Parathyroid adenoma (tissue), 2 donors: ENCODE results near the gene PLD4.

Experiments
- H2AFZ ChIP-seq: fragments of 300-600 bp; sonication (generic); one replicate; pipeline ENCODE4 v1.7.0; 2017; ENCODE audit warnings: antibody characterized with exemption, mild to moderate bottlenecking
- H3K27ac ChIP-seq: fragments of 300-600 bp; sonication (generic); one replicate; pipeline ENCODE4 v1.7.0; 2017
- H3K27me3 ChIP-seq: fragments of 300-600 bp; sonication (generic); one replicate; pipeline ENCODE4 v1.7.0; 2017; ENCODE audit warnings: low read length; ENCODE audit not compliant: control insufficient read depth, insufficient read depth
- H3K36me3 ChIP-seq: fragments of 300-600 bp; sonication (generic); one replicate; pipeline ENCODE4 v1.7.0; 2017; ENCODE audit warnings: low read length; ENCODE audit not compliant: control insufficient read depth, insufficient read depth
- H3K4me1 ChIP-seq: fragments of 300-600 bp; sonication (generic); one replicate; pipeline ENCODE4 v1.7.0; 2017; ENCODE audit warnings: control low read depth
- H3K4me2 ChIP-seq: fragments of 300-600 bp; sonication (generic); one replicate; pipeline ENCODE4 v1.7.0; 2017; ENCODE audit warnings: low read length
- H3K4me3 ChIP-seq: fragments of 300-600 bp; sonication (generic); one replicate; pipeline ENCODE4 v1.7.0; 2017; ENCODE audit warnings: low read depth, low read length
- H3K79me2 ChIP-seq: fragments of 300-600 bp; sonication (generic); one replicate; pipeline ENCODE4 v1.7.0; 2017; ENCODE audit warnings: control low read depth
- H3K9ac ChIP-seq: fragments of 300-600 bp; sonication (generic); one replicate; pipeline ENCODE4 v1.7.0; 2017; ENCODE audit warnings: mild to moderate bottlenecking
- H3K9me3 ChIP-seq: fragments of 300-600 bp; sonication (generic); one replicate; pipeline ENCODE4 v1.7.0; 2017; ENCODE audit warnings: low read length; ENCODE audit not compliant: control insufficient read depth
- TF ChIP-seq, protein P1 (sequence below): fragments of 300-600 bp; sonication (generic); IDR thresholded peaks from one replicate; pipeline ENCODE4 v1.7.0; 2017; ENCODE audit warnings: antibody characterized with exemption, mild to moderate bottlenecking
- donor health status: primary hyperparathyroidism.

PLD4 gene

DNA sequence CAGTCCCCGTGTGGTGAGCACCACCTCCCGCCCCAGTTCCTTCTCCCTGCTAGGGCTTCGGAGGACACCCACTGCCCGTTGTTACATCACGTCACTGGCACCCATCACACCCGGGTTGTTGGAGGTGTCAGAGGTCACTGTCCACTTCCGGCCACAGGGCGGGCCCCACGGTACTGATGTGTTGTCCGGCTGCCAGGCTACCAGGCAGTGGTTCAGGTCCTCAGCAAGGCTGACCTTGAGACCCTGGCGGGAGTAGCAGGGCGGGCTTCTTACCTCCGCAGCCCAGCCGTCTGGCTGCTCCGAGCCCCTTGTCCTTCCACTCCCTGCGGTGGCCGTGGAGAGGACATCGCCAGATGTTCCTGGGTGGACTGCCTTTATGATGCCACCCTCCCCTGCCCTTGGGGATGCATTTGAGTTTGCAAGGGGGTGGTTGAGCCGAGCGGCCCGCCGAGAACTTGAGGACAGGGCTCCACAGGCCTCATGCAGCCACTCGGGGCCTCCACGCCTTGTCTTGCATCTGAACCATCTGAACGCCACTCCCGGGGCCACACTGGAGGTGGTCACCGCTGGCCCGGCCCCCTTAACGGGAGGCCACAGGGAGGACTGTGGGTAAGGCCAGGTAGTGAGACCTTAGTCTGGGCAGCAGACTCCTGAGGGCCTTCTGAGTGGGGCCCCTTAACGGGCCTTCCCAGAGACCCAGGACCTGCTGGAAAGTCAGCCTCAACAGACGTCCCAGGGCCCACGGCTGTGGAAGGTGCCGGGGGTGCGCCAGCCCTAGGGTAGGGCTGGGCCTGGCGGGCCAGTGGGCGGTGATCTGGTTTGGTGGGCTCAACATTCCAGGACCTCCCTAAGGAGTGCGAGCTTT lies 27.1 kb upstream of the PLD4 start:
- no peak overlapping the region for H3K9ac ChIP-seq
- no peak overlapping the region for H3K27ac ChIP-seq
- H2AFZ ChIP-seq: no peak overlapping the region
- H3K79me2 ChIP-seq: no peaks in the 10 kb centered on the region
- H3K4me2 ChIP-seq: no peak overlapping the region
- H3K9me3 ChIP-seq: no peaks in the 10 kb centered on the region
- peaks cover 11% of the 10 kb centered on the region for H3K4me1 ChIP-seq
- TF ChIP-seq, protein P1, sequence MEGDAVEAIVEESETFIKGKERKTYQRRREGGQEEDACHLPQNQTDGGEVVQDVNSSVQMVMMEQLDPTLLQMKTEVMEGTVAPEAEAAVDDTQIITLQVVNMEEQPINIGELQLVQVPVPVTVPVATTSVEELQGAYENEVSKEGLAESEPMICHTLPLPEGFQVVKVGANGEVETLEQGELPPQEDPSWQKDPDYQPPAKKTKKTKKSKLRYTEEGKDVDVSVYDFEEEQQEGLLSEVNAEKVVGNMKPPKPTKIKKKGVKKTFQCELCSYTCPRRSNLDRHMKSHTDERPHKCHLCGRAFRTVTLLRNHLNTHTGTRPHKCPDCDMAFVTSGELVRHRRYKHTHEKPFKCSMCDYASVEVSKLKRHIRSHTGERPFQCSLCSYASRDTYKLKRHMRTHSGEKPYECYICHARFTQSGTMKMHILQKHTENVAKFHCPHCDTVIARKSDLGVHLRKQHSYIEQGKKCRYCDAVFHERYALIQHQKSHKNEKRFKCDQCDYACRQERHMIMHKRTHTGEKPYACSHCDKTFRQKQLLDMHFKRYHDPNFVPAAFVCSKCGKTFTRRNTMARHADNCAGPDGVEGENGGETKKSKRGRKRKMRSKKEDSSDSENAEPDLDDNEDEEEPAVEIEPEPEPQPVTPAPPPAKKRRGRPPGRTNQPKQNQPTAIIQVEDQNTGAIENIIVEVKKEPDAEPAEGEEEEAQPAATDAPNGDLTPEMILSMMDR: no peak
- H3K36me3 ChIP-seq: no peaks in the 10 kb centered on the region
- no peak overlapping the region for H3K4me3 ChIP-seq
- no peaks in the 10 kb centered on the region for H3K27me3 ChIP-seq

DNA sequence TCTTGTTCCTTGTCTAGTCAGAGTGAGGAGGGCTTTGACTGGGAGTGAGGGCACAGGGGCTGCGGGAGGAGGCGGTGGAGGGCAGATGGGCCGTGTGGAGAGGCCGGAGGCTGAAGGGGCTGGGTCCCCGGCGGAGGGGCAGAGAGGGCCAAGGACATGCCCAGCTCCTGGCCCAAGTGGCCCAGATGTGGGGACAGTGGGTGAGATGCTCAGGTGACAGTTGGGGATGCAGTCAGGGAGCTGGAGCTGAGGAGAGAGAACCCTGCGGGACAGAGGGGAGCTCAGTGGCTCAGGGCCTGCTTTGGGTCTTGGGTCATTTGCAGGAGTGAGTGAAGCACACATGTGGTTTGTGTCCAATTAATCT lies 26.5 kb upstream of the PLD4 start:
- Histone ChIP-seq H3K27me3 (no peaks in the 10 kb centered on the region), H3K9ac (no peak overlapping the region), H3K36me3 (no peaks in the 10 kb centered on the region), H3K27ac (no peak overlapping the region), H3K4me2 (no peak overlapping the region), H2AFZ (no peak overlapping the region), H3K4me1 (peaks cover 11% of the 10 kb centered on the region), H3K4me3 (no peak overlapping the region), H3K79me2 (no peaks in the 10 kb centered on the region), H3K9me3 (no peaks in the 10 kb centered on the region)
- TF ChIP-seq, protein P1: no peak

DNA sequence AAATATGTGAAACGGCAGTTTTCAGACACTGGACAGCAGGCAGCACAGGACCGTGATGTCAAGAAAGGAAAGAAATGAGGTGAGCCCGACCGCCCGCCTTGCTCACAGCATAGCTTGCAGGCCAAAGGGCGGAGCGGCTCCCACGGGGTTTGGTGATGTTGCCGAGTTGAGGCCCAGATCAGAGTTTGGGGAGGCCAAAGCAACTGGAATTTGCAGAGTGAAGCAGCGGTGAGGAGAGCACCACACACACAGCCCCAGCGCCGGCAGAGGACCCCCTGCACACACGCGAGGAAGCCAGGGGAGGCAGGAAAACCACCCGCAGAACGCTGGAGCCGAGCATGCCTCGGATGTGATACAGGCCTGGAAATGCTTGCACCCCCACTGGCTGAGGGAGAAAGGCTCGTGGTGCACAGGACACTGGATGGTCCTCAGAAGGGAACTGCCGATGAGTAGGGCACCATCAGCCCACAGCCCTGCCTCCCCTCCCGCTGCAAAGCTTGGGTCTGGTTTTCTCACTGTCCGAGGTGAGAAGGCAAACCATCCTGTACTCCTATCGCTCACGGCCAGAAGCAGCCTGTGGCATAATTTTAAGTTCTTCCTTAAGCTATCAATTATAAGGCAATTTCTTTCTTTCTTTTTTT lies 25.7 kb upstream of the PLD4 start:
- Histone ChIP-seq H3K27ac (no peak overlapping the region), H3K27me3 (no peaks in the 10 kb centered on the region), H3K79me2 (no peaks in the 10 kb centered on the region)

DNA sequence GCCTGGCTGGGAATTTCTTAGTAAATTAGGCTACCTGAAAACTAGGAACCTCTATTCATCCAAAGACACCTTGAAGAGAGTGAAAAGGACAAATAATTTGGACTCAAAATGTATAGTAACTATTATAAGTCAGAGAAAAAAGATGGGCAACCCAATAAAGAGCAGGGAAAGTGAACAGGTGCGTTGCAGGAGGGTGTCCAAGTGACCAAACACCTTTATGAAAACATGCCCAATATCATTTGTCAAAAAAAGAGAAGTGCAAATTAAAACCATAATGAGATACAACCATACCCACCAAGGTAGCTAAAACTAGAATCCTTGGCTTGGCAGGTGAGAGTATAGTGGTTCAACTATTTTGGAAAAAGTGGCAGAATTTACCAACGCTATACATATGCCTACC lies 24.9 kb upstream of the PLD4 start:
- Histone ChIP-seq H3K4me2 (no peak overlapping the region), H3K79me2 (no peaks in the 10 kb centered on the region), H2AFZ (no peak overlapping the region), H3K9ac (no peak overlapping the region), H3K27me3 (no peaks in the 10 kb centered on the region), H3K4me3 (no peak overlapping the region), H3K9me3 (no peaks in the 10 kb centered on the region), H3K36me3 (no peaks in the 10 kb centered on the region), H3K27ac (no peak overlapping the region), H3K4me1 (peaks cover 11% of the 10 kb centered on the region)
- TF ChIP-seq, protein P1: no peak

More for the DNA sequence above, 25.7 kb upstream of the PLD4 start:
- peaks cover 11% of the 10 kb centered on the region for H3K4me1 ChIP-seq
- no peak overlapping the region for H3K4me3 ChIP-seq
- H3K36me3 ChIP-seq: no peaks in the 10 kb centered on the region
- no peaks in the 10 kb centered on the region for H3K9me3 ChIP-seq
- no peak overlapping the region for H2AFZ ChIP-seq
- H3K4me2 ChIP-seq: no peak overlapping the region
- TF ChIP-seq, protein P1: no peak
- no peak overlapping the region for H3K9ac ChIP-seq
